IPS-18c (cell line): ENCODE measurements around the gene FXYD3.

Experiments used
- H3K4me3 ChIP-seq: 2 replicates; pipeline ENCODE4 v1.7.0; 2013; ENCODE audit warnings: low read depth, mild to moderate bottlenecking, low read length, moderate library complexity; ENCODE audit not compliant: insufficient read depth
- H3K9me3 ChIP-seq: one replicate; pipeline ENCODE4 v1.6.1; 2013; ENCODE audit warnings: mild to moderate bottlenecking, low read length, moderate library complexity; ENCODE audit not compliant: control insufficient read depth, insufficient read depth

The FXYD3 gene

GRCh38 chr19:35081201-35081600 lies 34.4 kb upstream of the FXYD3 start:
- no peaks in the 10 kb centered on the region for H3K9me3 ChIP-seq
- H3K4me3 ChIP-seq = no peak overlapping the region

- no peak overlapping the region for H3K4me3 ChIP-seq
Measured at GRCh38 chr19:35083691-35084508, 31.7 kb upstream of the FXYD3 start.

GRCh38 chr19:35084509-35084762 lies 31.2 kb upstream of the FXYD3 start:
- Histone ChIP-seq H3K9me3 (no peaks in the 10 kb centered on the region), H3K4me3 (no peak overlapping the region)

More at GRCh38 chr19:35083691-35084508, 31.7 kb upstream of the FXYD3 start:
- H3K9me3 ChIP-seq = no peaks in the 10 kb centered on the region

- H3K9me3 ChIP-seq = no peaks in the 10 kb centered on the region
- no peak overlapping the region for H3K4me3 ChIP-seq
Measured at GRCh38 chr19:35085947-35086346, 29.7 kb upstream of the FXYD3 start.

GRCh38 chr19:35086455-35086854 lies 29.2 kb upstream of the FXYD3 start:
- H3K9me3 ChIP-seq = no peaks in the 10 kb centered on the region
- H3K4me3 ChIP-seq = no peak overlapping the region

- no peak overlapping the region for H3K4me3 ChIP-seq
- no peaks in the 10 kb centered on the region for H3K9me3 ChIP-seq
Measured at GRCh38 chr19:35087393-35087792, 28.2 kb upstream of the FXYD3 start.

GRCh38 chr19:35088131-35088913 lies 27.3 kb upstream of the FXYD3 start:
- Histone ChIP-seq H3K9me3 (no peaks in the 10 kb centered on the region), H3K4me3 (no peak overlapping the region)

- Histone ChIP-seq H3K4me3 (no peak overlapping the region), H3K9me3 (no peaks in the 10 kb centered on the region)
Measured at GRCh38 chr19:35089554-35089953, 26.1 kb upstream of the FXYD3 start.

GRCh38 chr19:35090160-35090505 lies 25.5 kb upstream of the FXYD3 start:
- H3K9me3 ChIP-seq = no peaks in the 10 kb centered on the region

GRCh38 chr19:35090506-35091214 lies 25.0 kb upstream of the FXYD3 start:
- peak overlapping the region; percentile 38; the same call in 1 of the 2 replicates for H3K4me3 ChIP-seq
- H3K9me3 ChIP-seq = no peaks in the 10 kb centered on the region

More at GRCh38 chr19:35090160-35090505, 25.5 kb upstream of the FXYD3 start:
- no peak overlapping the region for H3K4me3 ChIP-seq

- Histone ChIP-seq H3K9me3 (no peaks in the 10 kb centered on the region), H3K4me3 (no peak overlapping the region)
Measured at GRCh38 chr19:35093430-35093829, 22.2 kb upstream of the FXYD3 start.

- Histone ChIP-seq H3K9me3 (no peaks in the 10 kb centered on the region), H3K4me3 (no peak overlapping the region)
Measured at GRCh38 chr19:35093941-35094647, 21.5 kb upstream of the FXYD3 start.

- Histone ChIP-seq H3K4me3 (no peak overlapping the region), H3K9me3 (no peaks in the 10 kb centered on the region)
Measured at GRCh38 chr19:35094656-35095055, 21.0 kb upstream of the FXYD3 start.

- H3K4me3 ChIP-seq = no peak overlapping the region
- no peaks in the 10 kb centered on the region for H3K9me3 ChIP-seq
Measured at GRCh38 chr19:35095667-35096368, 19.8 kb upstream of the FXYD3 start.

- H3K9me3 ChIP-seq = no peaks in the 10 kb centered on the region
- no peak overlapping the region for H3K4me3 ChIP-seq
Measured at GRCh38 chr19:35098413-35099049, 17.1 kb upstream of the FXYD3 start.

- Histone ChIP-seq H3K4me3 (no peak overlapping the region), H3K9me3 (no peaks in the 10 kb centered on the region)
Measured at GRCh38 chr19:35099155-35099896, 16.3 kb upstream of the FXYD3 start.
